Mammary epithelial cell (primary cell): ENCODE data around the gene SDCBP2.

Experiments
- EZH2 ChIP-seq: IDR thresholded peaks from 2 replicates; pipeline ENCODE4 v1.6.1; 2012; ENCODE audit warnings: low read length, inconsistent platforms, borderline replicate concordance
- TF ChIP-seq, protein P1 (sequence below), 2 donors: IDR thresholded peaks in 1 of 2; conservative IDR thresholded peaks in 1 of 2; 2 replicates each; pipeline ENCODE4 v1.5.1; 2011 to 2012; ENCODE audit warnings: inconsistent platforms in 2 of 2, low read length in 2 of 2, mild to moderate bottlenecking in 2 of 2, control low read depth in 1 of 2, low read depth in 1 of 2; ENCODE audit not compliant: insufficient read depth in 1 of 2; ENCODE audit errors: extremely low read depth in 1 of 2

DNA sequence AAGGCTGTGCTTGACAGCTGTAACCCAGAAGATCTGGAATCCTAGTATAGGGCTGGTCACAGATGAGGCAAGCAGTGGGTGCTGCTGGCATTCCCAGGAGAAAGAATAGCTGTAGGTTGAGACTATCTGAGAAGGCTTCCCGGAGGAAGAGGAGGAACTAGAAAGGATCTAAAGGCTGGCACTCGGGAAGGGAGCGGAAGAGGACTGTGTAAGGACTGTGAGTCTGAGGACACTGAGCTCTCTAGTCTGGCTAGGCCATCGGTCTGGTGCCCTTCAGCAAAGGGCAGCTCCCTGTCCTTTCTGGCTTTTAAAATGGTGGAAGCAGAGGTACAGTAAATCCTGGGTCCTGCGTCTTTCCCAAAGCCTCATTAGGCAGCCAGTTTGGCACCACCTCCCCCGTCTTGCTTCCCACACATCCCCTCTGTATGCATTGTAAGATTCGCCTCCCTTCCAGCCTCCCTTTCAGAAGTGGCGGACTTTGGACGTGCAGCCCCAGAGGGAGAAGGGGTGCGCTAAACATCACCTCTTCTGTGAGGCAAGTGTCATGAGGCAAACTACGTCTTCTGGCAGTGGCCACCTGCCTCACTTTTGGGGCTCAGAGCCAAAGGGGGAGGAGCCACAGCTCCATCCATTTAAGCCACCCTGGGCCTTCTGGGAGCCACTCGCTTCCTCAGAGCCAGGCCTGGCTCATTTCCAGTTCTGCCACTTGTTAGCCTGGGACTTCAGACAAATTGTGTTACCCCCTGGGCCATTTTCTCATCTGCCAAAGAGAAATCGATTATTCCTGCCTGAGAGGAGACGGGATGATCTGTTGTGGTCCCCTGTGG, 54.2 kb downstream of the SDCBP2 start:
- TF ChIP-seq, protein P1, sequence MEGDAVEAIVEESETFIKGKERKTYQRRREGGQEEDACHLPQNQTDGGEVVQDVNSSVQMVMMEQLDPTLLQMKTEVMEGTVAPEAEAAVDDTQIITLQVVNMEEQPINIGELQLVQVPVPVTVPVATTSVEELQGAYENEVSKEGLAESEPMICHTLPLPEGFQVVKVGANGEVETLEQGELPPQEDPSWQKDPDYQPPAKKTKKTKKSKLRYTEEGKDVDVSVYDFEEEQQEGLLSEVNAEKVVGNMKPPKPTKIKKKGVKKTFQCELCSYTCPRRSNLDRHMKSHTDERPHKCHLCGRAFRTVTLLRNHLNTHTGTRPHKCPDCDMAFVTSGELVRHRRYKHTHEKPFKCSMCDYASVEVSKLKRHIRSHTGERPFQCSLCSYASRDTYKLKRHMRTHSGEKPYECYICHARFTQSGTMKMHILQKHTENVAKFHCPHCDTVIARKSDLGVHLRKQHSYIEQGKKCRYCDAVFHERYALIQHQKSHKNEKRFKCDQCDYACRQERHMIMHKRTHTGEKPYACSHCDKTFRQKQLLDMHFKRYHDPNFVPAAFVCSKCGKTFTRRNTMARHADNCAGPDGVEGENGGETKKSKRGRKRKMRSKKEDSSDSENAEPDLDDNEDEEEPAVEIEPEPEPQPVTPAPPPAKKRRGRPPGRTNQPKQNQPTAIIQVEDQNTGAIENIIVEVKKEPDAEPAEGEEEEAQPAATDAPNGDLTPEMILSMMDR (conservative IDR thresholded peaks at IDR 0.05 in 1 of 2, IDR thresholded peaks at IDR 0.05 in 1 of 2; ENCODE audit: extremely low read depth in 1 of 2, insufficient read depth in 1 of 2, low read depth in 1 of 2, low read length in 2 of 2) = no peak
- TF ChIP-seq EZH2 = no peak
